SW480 (cell line): Measurements from ENCODE around the gene ZNF691.
"Not testable (repeated sequence)": the region's sequence is repeated elsewhere in the genome, so short reads cannot be mapped to it uniquely, and the experiment has no call there.

Experiments used
- DNase-seq: peaks from one replicate; pipeline ENCODE4 v3.0.0-alpha.2; 2016; ENCODE audit warnings: low spot score

The ZNF691 gene

GRCh38 chr1:42859366-42859765, 13.0 kb downstream of the ZNF691 start:
- not testable (repeated sequence) for DNase-seq

DNA sequence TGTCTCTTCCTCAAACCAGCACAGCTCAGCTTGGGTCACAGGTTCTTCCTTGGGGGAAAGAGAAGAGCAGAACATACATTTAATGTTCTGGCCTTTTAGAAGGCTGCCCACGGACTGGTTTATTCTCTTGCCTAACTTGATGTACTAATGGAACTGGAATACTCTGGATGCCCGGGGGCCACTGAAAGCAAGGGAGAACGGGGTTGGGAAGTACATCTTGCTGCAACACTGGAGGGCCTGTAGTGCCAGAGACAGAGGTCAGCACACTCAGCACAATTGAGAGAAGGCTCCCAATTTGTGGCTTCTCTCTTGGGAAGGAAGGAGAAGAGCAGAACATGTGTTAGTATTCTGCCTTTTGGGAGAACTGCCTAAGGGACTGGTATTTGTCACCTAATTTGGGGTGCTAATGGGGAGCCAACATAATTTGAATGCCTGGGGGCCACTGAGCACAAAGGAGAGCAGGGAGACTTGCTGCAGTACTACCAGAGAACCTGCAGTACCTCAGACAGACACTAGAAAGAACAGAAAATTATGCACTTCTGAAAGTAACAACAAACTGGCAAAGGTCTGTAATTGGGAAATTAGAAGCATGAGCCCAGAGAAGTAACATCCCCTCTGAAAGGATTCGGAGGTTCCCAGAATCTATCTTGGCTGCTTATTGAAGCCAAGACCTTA, 14.1 kb downstream of the ZNF691 start:
- no peak for DNase-seq

- DNase-seq, result no peak
Observed at GRCh38 chr1:42861014-42861399, 14.6 kb downstream of the ZNF691 start.

DNA sequence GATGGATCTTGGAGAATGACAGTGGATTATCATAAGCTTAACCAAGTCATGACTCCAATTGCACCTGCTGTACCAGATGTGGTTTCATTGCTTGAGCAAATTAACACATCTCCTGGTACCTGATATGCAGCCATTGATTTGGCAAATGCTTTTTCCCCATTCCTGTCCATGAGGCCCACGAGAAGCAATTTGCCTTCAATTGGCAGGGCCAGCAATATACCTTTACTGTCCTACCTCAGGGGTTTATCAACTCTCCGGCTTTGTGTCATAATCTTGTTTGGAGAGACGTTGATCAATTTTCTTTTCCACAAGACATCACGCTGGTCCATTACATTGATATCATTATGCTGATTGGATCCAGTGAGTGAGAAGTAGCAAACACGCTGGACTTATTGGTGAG, 20.1 kb downstream of the ZNF691 start:
- no peak for DNase-seq

DNA sequence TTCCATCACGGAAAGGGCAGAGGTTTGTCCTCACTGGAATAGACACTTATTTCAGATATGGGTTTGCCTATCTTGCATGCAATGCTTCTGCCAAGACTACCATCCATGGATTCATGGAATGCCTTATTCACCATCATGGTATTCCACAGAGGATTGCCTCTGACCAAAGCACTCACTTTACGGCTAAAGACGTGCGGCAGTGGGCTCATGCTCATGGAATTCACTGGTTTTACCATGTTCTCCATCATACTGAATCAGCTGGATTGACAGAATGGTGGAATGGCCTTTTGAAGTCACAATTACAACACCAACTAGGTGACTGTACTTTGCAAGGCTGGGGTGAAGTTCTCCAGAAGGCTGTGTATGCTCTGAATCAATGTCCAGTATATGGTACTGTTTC, 22.1 kb downstream of the ZNF691 start:
- not testable (repeated sequence) for DNase-seq

DNA sequence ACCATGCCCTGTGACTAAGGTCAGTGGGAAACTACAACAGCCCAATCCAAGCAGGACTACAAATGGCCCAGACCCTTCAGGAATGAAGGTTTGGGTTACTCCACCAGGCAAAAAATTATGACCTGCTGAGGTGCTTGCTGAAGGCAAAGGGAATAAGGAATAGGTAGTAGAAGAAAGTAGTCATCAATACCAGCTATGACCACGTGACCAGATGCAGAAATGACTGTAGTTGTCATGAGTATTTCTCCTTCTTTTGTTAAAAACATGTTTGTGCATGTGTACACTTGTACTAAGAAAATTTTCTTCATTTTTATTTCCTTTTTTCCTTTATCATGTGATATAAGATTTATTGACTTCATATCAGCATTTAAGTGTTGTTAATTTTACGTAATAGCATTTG, 22.8 kb downstream of the ZNF691 start:
- DNase-seq, result not testable (repeated sequence)

- DNase-seq, result not testable (repeated sequence)
Observed at GRCh38 chr1:42869751-42870150, 23.3 kb downstream of the ZNF691 start.

DNA sequence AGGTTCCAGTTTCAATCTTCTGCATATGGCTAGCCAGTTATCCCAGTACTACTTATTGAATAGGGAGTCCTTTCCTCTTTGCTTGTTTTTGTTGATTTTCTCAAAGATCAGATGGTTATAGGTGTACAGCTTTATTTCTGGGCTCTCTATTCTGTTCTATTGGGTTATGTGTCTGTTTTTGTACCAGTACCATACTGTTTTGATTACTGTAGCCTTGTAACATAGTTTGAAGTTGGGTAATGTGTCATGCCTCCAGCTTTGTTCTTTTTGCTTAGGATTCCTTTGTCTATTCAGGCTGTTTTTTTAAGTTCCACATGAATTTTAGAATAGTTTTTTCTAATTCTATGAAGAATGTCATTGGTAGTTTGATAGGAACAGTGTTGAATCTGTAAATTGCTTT, 26.7 kb downstream of the ZNF691 start:
- DNase-seq, result not testable (repeated sequence)

- no peak for DNase-seq
Observed at GRCh38 chr1:42873670-42874069, 27.3 kb downstream of the ZNF691 start.

GRCh38 chr1:42876009-42876408, 29.6 kb downstream of the ZNF691 start:
- no peak for DNase-seq

DNA sequence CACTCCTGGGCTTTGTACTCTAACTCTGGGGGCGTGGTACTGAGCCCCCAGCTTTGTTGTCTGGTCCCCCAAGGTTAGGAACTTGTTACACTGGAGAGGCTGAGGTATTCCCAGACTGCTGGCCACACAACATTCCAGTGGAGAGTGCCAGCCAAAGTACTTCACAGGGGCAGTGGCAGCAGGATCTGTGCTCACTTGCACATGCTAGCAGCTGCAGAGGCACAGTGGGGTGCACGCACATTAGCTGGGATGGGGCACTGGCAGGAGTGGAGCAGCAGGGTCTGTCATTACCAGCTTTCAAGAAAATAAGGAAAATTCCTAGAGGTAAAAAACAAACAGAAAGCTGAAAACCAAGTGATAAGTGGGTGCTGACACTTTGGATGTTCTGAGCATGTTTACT, 31.0 kb downstream of the ZNF691 start:
- no peak for DNase-seq

DNA sequence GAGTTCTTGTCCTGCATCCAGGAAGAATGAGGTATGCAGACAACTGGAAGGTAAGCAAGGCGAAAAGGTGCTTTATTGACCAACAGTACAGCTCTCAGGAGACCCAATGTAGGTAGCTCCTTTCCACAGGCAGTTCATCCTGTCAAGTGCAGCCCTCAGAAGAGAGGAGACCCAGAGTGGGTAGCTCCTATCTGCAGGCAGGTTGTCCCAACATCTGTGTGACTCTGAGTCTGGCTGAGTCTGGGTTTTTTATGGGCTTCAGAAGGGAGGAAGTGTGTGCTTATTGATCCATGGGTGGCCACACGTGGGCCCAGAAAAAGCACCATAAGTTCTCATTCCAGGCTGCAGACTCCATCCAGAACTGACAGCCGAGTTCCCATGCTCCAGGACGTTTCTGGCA, 34.0 kb downstream of the ZNF691 start:
- no peak for DNase-seq

- no peak for DNase-seq
Observed at GRCh38 chr1:42886046-42886739, 39.8 kb downstream of the ZNF691 start.

- no peak for DNase-seq
Observed at GRCh38 chr1:42886800-42887199, 40.4 kb downstream of the ZNF691 start.

- DNase-seq, result no peak
Observed at GRCh38 chr1:42887366-42887765, 41.0 kb downstream of the ZNF691 start.

- DNase-seq, result no peak
Observed at GRCh38 chr1:42888013-42888633, 41.7 kb downstream of the ZNF691 start.

DNA sequence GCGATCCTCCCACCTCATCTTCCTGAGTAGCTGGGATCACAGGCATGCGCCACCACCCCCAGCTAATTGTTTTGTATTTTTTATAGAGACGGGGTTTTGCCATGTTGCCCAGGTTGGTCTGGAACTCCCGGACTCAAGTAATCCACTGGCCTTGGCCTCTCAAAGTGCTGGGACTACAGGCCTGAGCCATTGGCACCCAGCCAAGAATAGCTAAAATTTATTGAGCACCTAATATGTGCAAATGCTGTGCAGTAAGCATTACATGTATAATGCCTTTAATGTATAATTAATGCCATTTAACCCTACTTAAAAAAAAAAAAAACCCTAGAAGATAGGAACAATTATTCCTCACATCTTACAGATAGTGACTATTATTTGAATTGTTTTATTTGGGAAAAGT, 42.9 kb downstream of the ZNF691 start:
- no peak for DNase-seq

DNA sequence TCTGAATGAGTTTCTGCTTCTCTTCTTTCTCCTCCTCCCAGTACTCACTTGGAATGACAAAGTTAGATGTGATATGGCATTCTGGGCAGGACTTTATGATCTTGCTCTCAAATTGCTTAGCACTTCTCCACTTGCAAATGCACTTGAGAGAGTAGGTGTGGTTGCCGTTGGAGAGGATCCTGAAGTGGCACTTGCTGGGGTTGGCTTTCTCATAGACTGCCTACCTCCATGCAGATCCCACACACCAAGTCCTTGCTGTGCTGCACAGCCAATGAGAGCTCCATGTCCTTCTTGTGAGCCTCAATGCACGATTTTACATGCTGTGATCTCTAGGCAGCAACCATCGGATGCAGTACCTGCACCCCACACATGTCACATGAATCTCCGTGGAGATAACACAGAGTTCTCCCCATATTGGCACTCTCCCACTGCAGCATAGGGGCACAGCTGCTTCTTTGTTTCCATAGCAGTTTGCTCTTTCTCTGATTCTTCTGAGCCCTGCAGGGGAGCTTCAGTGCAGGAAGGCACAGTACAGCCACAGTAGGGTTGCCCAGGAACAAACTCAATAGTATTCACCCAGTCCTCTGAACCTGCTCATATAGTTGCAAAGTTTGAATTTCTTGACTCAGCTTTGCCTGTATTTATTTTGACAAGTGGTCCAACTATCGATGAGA, 45.2 kb downstream of the ZNF691 start:
- DNase-seq, result no peak

DNA sequence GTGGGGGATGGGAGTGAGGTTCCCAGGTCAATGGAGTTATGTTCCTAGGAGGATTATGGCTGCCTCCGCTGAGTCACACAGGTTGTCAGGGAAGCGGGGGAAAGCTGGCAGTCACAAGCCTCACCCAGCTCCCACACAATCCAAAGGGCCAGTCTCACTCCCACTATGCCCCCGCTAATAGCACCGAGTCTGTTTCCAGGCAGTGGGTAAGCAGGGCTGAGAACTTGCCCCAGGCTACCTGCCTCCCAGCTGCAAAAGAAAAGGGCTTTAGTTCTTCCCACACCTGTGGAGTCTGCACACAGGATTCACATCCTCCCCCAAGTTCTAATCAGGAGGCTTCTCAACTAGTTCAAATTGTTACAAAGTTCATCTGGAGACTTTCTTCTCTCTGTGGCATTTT, 53.5 kb downstream of the ZNF691 start:
- not testable (repeated sequence) for DNase-seq
